PC-3 (cell line): ENCODE measurements around the gene NALCN.

Source experiments
- EZH2phosphoT487 ChIP-seq: fragments of 300-600 bp; sonication (generic); IDR thresholded peaks from 2 replicates; pipeline ENCODE4 v1.6.1; 2018; ENCODE audit warnings: mild to moderate bottlenecking, antibody characterized with exemption, low read length, borderline replicate concordance
- TF ChIP-seq, protein P1 (sequence below): fragments of 300-600 bp; sonication (generic); conservative IDR thresholded peaks from 2 replicates; pipeline ENCODE4 v1.5.1; 2017; ENCODE audit warnings: antibody characterized with exemption, low read depth, mild to moderate bottlenecking, low read length

DNA sequence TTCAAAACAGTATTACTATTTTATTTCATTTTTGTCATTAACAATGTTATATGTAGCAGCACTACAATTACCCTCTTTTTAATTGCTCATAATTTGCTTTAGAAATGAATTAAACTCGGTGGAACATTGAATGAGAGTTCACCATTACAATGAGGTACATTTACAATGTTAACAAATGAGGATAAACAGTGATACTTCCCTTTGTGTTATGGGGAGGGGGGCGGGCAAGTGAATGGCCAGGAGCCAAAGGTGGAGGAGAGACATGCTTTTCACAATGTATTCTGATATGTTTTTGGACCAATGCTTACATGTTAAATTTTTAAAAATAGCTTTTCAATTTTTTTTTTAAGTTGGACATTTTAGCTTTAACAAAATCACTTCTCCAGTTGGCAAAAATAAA, 34.2 kb downstream of the NALCN start:
- TF ChIP-seq, protein P1, sequence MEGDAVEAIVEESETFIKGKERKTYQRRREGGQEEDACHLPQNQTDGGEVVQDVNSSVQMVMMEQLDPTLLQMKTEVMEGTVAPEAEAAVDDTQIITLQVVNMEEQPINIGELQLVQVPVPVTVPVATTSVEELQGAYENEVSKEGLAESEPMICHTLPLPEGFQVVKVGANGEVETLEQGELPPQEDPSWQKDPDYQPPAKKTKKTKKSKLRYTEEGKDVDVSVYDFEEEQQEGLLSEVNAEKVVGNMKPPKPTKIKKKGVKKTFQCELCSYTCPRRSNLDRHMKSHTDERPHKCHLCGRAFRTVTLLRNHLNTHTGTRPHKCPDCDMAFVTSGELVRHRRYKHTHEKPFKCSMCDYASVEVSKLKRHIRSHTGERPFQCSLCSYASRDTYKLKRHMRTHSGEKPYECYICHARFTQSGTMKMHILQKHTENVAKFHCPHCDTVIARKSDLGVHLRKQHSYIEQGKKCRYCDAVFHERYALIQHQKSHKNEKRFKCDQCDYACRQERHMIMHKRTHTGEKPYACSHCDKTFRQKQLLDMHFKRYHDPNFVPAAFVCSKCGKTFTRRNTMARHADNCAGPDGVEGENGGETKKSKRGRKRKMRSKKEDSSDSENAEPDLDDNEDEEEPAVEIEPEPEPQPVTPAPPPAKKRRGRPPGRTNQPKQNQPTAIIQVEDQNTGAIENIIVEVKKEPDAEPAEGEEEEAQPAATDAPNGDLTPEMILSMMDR: no peak
- no peak for TF ChIP-seq EZH2phosphoT487
